T1000 (cell line): ENCODE data around the gene PLAC1.

Experiments used
- DNase-seq: peaks from one replicate; lab custom pipeline; 2025; ENCODE audit warnings: mixed read lengths; lab: John Stamatoyannopoulos, UW

Gene PLAC1

GRCh38 chrX:134631426-134632346 lies 26.6 kb downstream of the PLAC1 start:
- no peak for DNase-seq

GRCh38 chrX:134628663-134629062 lies 29.6 kb downstream of the PLAC1 start:
- no peak for DNase-seq

GRCh38 chrX:134626434-134626833 lies 31.8 kb downstream of the PLAC1 start:
- DNase-seq = no peak

- DNase-seq = no peak
These were observed 33.0 kb downstream of the PLAC1 start for GRCh38 chrX:134625315-134625718.

GRCh38 chrX:134624046-134624430 lies 34.2 kb downstream of the PLAC1 start:
- DNase-seq = no peak

- DNase-seq = no peak
These were observed 34.8 kb downstream of the PLAC1 start for GRCh38 chrX:134623293-134624045.

DNA sequence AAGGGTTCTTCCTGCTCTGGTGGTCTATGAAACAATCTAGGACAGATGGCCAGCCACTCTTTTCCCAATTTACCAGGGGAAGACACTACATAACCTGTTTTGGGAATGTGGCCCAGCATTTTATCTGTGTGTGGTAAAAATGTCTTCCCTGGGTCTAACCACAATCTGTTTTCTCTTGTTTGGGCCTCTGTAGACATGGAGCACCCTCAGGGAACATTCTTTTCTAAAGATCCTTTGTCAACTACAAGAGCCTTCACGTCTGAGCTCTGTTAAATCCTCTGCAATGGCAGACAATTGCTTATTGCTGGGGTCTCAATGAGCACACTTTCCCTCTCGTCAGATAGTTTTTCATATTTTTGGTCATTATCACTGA lies 35.5 kb downstream of the PLAC1 start:
- DNase-seq = no peak

GRCh38 chrX:134622056-134622812 lies 36.0 kb downstream of the PLAC1 start:
- no peak for DNase-seq

DNA sequence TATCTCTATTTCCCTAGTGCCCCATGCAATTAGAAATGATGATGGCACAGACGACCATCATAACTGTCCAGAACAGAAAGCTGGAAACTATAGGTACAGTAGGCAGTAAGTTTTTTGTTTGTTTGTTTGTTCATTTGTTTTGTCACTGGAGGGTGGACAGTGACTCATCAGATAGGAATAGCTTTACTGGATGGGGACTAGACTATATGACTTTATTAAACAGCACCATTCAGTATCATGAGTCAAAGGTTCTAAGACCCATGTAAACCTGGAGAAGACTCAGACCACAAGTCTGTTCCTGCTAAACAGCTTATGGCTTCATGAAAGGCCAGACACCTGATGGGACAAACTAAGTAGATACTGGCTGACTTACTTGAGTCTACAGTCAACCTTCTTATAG lies 38.4 kb downstream of the PLAC1 start:
- DNase-seq = no peak

- no peak for DNase-seq
These were observed 44.9 kb downstream of the PLAC1 start for GRCh38 chrX:134613396-134613795.

- DNase-seq = no peak
These were observed 50.1 kb downstream of the PLAC1 start for GRCh38 chrX:134608153-134608552.

- no peak for DNase-seq
These were observed 50.7 kb downstream of the PLAC1 start for GRCh38 chrX:134607523-134607922.

DNA sequence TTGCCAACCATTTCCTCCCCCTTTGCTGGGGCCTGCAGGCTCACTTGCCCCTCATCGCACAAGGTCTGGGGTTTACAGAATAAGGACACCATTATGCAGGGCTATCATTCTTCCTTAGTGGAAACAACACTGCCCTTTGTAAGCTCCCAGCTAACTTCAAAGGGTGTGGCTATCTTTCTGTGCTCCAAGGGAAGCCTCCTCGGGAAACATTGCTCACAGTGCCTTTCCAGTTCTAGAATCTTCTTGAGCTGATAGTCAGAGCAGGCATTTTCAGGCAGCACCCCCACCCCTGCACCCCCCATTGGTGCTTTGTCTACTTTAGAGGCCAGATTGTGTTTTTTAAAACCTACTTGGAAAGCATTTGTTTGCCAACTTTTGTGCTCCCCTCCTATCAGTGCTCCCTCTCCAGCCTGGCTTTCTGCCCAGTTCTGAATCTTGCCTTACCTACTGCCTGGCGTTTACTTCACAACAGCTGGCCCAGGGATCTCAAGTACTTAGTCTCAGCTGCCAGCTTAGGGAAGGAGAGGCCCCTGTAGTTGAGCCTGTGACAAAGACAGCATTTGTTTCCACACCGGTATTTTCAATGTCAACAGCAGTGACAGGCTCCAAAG lies 53.5 kb downstream of the PLAC1 start:
- DNase-seq = no peak

DNA sequence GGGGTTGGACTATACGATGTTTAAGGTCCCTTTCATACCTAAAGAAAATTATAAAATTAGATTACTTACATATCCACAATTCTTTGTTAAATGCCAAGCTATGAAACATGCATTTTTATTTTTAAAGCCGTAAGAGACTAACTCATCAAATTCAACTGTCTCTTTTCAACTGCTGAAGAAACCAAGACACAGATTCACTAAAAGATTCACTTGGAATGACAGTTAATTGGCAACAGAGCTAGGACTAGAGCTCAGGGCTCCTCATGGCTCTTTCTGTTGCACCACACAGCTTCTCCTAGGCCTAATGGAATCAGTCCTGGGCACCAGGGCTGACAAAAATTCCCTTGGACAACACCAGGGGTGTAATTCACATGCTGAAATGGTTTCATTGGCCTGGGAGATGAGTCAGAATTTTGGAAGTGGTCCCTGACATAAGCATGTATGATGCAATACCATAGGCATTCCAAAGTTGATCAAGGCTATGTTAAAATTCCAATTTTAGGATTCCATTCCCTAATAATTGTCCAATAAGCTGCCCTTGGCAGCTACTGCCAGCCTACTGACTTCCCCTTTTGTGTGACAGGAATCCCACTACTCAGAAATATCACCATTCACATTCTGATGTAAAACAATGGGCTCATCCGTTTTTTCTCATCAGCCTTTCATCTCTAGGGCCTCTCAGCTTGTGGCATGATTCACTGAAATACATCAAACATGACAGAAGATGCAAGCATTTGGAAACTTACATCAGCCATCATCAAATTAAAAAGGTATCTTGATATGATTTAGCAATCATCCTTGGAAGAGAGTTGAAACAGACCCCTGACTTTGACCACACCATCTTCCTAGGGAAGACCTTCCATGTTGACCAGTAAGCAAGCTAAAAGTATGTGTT lies 54.2 kb downstream of the PLAC1 start:
- peak; percentile 51 for DNase-seq

DNA sequence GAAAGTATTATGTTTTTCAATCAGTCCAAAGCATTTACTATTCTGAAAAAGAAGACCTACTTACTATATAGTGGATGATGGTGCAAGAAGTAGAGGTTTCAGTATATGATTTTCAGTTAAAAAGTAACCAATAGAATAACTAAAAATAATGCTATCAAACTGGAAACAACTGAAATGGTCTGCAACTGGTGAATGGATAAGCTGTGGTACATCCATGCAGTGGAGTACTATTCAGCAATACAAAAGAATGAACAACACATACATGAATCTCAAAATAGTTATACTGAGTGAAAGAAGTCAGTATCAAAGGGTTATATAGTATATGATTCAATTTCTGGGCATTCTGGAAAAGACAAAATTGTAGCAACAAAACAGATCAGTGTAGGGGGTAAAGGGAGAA lies 55.9 kb downstream of the PLAC1 start:
- no peak for DNase-seq

GRCh38 chrX:134601240-134601765 lies 57.0 kb downstream of the PLAC1 start:
- DNase-seq = no peak

DNA sequence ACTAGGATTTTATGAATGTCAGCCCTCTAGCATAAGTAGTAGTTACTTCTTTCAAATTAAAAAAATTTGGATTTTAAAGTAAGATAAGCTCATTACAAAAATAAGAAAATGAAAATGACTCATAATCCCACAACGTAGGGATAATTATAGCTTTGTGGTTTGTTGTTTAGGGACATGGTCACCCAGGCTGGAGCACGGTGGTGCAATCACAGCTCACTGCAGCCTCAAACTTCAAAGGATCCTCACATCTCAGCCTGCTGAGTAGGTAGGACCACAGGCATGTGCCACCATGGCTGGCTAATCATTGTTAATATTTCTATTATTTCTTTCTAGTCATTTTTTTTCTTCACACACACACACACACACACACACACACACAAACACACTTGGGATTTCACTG lies 57.6 kb downstream of the PLAC1 start:
- no peak for DNase-seq

DNA sequence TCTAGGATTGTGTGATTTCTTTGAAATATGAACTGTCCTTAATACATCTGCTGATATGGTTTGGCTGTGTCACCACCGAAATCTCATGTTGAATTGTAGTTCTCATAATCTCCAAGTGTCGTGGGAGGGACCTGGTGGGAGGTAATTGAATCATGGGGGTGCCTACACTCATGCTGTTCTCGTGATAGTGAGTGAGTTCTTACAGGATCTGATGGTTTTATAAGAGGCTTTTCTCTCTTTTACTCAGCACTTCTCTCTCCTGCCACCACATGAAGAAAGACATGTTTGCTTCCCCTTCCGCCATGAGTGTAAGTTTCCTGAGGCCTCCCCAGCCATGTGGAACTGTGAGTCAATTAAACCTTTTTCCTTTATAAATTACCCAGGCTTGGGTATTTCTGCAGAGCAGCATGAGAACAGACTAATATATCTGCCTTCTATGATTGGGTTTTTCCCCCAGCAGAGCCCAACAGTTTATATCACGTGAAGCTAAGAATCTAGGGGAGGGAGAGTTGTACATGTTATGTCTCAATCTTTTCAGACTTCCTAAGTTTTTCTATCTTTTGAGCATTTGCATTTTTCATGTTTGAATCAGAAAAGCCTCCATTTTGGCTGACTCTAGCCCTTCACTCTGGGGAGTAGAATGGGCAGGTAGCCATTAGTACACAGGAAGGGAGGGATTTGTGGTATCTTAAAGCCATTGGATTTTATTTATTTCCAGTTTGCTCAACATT lies 58.9 kb downstream of the PLAC1 start:
- no peak for DNase-seq

DNA sequence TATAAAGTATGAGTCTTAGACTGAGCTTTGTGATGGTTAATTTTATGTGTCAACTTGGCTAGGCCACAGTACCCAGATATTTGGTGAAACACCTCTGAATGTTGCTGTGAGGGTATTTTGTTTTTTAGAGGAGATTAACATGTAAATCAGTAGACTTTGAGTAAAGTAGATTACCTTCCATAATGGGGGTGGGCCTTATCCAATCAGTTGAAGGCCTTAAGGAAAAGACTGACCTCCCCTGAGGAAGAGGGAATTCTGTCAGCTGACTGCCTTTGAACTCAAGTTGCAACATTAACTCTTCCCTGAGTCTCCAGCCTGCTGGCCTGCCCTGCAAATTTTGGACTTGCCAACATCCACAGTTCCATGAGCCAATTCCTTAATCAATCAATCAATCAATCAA lies 66.0 kb downstream of the PLAC1 start:
- DNase-seq = no peak

GRCh38 chrX:134591502-134591901 lies 66.8 kb downstream of the PLAC1 start:
- no peak for DNase-seq
